ENCODE data around the gene GRM5.
"Not testable (repeated sequence)": the region's sequence is repeated elsewhere in the genome, so short reads cannot be mapped to it uniquely, and the experiment has no call there.

The GRM5 gene

GRCh38 chr11:88972210-88972609, 93.6 kb downstream of the GRM5 start:
- Histone ChIP-seq H3K9me3 (ENCODE audit: control insufficient read depth, insufficient read depth, low read depth, low read length) (no peaks in the 10 kb centered on the region), H3K9ac (ENCODE audit: low read length) (no peak overlapping the region), H3K4me1 (ENCODE audit: control insufficient read depth, insufficient read depth, low read length) (no peaks in the 10 kb centered on the region), H3K4me3 (ENCODE audit: low read depth, low read length) (no peak overlapping the region), H3K27ac (ENCODE audit: low read depth, low read length) (no peak overlapping the region), H3K36me3 (ENCODE audit: control insufficient read depth, insufficient read depth, low read length) (no peaks in the 10 kb centered on the region), H3K27me3 (ENCODE audit: control insufficient read depth, insufficient read depth, low read length) (no peaks in the 10 kb centered on the region)

- not testable (repeated sequence) for H3K27ac ChIP-seq (ENCODE audit: low read depth, low read length); H3K4me3 ChIP-seq (ENCODE audit: low read depth, low read length); H3K9me3 ChIP-seq (ENCODE audit: control insufficient read depth, insufficient read depth, low read depth, low read length); H3K9ac ChIP-seq (ENCODE audit: low read length); H3K36me3 ChIP-seq (ENCODE audit: control insufficient read depth, insufficient read depth, low read length); H3K27me3 ChIP-seq (ENCODE audit: control insufficient read depth, insufficient read depth, low read length); H3K4me1 ChIP-seq (ENCODE audit: control insufficient read depth, insufficient read depth, low read length)
Observed at GRCh38 chr11:88961621-88962020, 104.2 kb downstream of the GRM5 start.

DNA sequence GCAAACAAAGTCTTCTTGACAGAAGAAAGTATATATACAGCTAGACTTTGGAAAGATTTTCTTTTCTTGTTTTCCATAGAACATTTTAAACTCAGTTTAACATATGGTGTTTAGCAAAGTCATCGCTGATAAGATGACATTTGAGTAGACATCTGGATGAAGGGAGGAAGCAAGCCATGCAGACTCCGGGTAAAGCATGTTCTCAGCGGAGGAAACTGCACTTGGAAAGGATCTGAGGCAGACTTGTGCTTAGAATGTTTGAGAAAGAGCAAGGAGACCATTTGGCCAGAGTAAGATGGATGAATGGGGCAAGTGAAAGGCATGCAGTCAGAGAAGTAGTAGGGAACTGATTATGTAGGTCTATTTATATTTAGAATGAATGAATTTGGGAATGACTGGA, 105.9 kb downstream of the GRM5 start:
- H3K9me3 ChIP-seq (ENCODE audit: control insufficient read depth, insufficient read depth, low read depth, low read length); H3K4me3 ChIP-seq (ENCODE audit: low read depth, low read length); H3K36me3 ChIP-seq (ENCODE audit: control insufficient read depth, insufficient read depth, low read length); H3K27ac ChIP-seq (ENCODE audit: low read depth, low read length); H3K4me1 ChIP-seq (ENCODE audit: control insufficient read depth, insufficient read depth, low read length); H3K9ac ChIP-seq (ENCODE audit: low read length); H3K27me3 ChIP-seq (ENCODE audit: control insufficient read depth, insufficient read depth, low read length): not testable (repeated sequence)

GRCh38 chr11:88950975-88951374, 114.8 kb downstream of the GRM5 start:
- Histone ChIP-seq H3K27ac (ENCODE audit: low read depth, low read length) (no peak overlapping the region), H3K9me3 (ENCODE audit: control insufficient read depth, insufficient read depth, low read depth, low read length) (no peaks in the 10 kb centered on the region), H3K36me3 (ENCODE audit: control insufficient read depth, insufficient read depth, low read length) (no peaks in the 10 kb centered on the region), H3K4me3 (ENCODE audit: low read depth, low read length) (no peak overlapping the region), H3K4me1 (ENCODE audit: control insufficient read depth, insufficient read depth, low read length) (no peaks in the 10 kb centered on the region), H3K27me3 (ENCODE audit: control insufficient read depth, insufficient read depth, low read length) (no peaks in the 10 kb centered on the region), H3K9ac (ENCODE audit: low read length) (no peak overlapping the region)

DNA sequence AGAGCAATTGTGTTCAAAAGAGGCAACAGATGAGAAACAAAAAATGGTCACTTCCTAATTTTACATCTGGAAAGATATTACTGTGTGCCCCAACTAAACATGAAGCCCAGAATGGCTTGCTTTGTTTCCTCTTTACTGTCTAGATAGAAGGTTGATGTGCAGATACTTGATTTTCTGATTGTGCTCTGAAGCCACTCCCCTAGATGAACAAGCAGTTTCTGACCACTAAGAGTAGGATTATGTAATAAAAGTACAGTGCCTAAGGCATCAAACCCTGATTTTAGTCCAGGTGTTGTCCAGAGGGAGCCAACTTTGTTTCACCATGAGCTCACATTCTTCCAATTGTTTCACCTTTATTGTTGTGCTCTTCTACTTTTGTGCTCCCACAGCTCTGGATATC, 116.9 kb downstream of the GRM5 start:
- H3K9me3 ChIP-seq (ENCODE audit: control insufficient read depth, insufficient read depth, low read depth, low read length); H3K36me3 ChIP-seq (ENCODE audit: control insufficient read depth, insufficient read depth, low read length); H3K27ac ChIP-seq (ENCODE audit: low read depth, low read length); H3K9ac ChIP-seq (ENCODE audit: low read length); H3K4me1 ChIP-seq (ENCODE audit: control insufficient read depth, insufficient read depth, low read length); H3K4me3 ChIP-seq (ENCODE audit: low read depth, low read length); H3K27me3 ChIP-seq (ENCODE audit: control insufficient read depth, insufficient read depth, low read length): not testable (repeated sequence)

DNA sequence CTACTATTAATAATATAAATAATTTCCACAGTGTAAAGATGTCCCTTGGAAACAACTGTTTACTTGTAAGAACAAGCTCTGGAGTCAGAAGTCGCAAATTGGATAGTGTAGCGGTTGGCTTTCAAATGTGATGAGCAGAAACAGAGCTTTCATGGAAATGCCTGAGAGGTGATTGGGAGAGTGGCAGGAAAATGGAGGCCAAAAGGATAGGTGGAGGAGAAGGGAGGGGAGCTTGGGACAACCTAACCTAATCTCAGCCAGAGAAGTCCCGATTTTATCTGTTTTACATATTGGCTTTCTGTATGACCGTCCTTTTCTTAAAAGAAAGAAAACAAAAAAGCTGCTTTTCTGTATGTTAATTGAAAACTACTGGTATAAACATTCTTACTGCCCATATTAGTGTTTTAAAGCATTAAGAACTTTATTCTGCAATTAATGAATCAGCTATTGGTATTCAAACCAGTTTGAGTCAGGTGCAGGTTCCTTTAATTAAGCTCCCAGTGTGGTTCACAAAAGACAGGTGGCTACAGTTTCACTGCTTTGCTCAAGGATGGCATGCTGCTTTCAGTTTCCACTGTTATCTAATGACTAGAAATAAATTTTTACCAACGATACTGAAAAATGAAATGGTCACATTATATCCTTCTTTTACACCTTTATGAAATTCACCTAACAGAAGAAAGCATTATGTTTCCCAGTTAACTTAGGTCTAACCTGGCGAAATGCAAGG, 117.8 kb downstream of the GRM5 start:
- not testable (repeated sequence) for H3K4me1 ChIP-seq (ENCODE audit: control insufficient read depth, insufficient read depth, low read length); H3K9me3 ChIP-seq (ENCODE audit: control insufficient read depth, insufficient read depth, low read depth, low read length); H3K9ac ChIP-seq (ENCODE audit: low read length); H3K4me3 ChIP-seq (ENCODE audit: low read depth, low read length); H3K27me3 ChIP-seq (ENCODE audit: control insufficient read depth, insufficient read depth, low read length); H3K36me3 ChIP-seq (ENCODE audit: control insufficient read depth, insufficient read depth, low read length); H3K27ac ChIP-seq (ENCODE audit: low read depth, low read length)

- H3K27ac ChIP-seq (ENCODE audit: low read depth, low read length); H3K27me3 ChIP-seq (ENCODE audit: control insufficient read depth, insufficient read depth, low read length); H3K36me3 ChIP-seq (ENCODE audit: control insufficient read depth, insufficient read depth, low read length); H3K9ac ChIP-seq (ENCODE audit: low read length); H3K4me1 ChIP-seq (ENCODE audit: control insufficient read depth, insufficient read depth, low read length); H3K4me3 ChIP-seq (ENCODE audit: low read depth, low read length); H3K9me3 ChIP-seq (ENCODE audit: control insufficient read depth, insufficient read depth, low read depth, low read length): not testable (repeated sequence)
Observed at GRCh38 chr11:88929665-88930064, 136.1 kb downstream of the GRM5 start.

- not testable (repeated sequence) for H3K9ac ChIP-seq (ENCODE audit: low read length); H3K4me1 ChIP-seq (ENCODE audit: control insufficient read depth, insufficient read depth, low read length); H3K36me3 ChIP-seq (ENCODE audit: control insufficient read depth, insufficient read depth, low read length); H3K4me3 ChIP-seq (ENCODE audit: low read depth, low read length); H3K27ac ChIP-seq (ENCODE audit: low read depth, low read length); H3K27me3 ChIP-seq (ENCODE audit: control insufficient read depth, insufficient read depth, low read length); H3K9me3 ChIP-seq (ENCODE audit: control insufficient read depth, insufficient read depth, low read depth, low read length)
Observed at GRCh38 chr11:88917065-88917464, 148.7 kb downstream of the GRM5 start.

DNA sequence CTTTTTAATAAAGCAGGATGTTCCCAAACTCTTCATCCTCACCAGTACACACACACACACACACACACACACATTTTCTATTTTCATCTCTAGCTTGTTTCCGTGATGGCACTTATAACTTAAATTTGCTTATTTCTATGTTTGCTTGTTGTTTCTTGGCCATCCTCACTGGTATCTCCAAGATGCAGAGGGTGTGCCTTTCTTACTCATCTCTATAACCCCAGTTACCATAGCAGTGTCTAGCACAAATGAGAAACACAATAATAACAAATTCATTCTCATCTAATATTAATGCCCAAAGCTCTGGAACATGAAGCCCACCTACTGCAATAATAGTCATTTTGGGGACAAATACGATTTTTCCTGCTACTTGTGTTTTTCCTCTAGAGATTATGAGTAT, 156.3 kb downstream of the GRM5 start:
- Histone ChIP-seq H3K9ac (ENCODE audit: low read length) (no peak overlapping the region), H3K4me3 (ENCODE audit: low read depth, low read length) (no peak overlapping the region), H3K4me1 (ENCODE audit: control insufficient read depth, insufficient read depth, low read length) (no peaks in the 10 kb centered on the region)

DNA sequence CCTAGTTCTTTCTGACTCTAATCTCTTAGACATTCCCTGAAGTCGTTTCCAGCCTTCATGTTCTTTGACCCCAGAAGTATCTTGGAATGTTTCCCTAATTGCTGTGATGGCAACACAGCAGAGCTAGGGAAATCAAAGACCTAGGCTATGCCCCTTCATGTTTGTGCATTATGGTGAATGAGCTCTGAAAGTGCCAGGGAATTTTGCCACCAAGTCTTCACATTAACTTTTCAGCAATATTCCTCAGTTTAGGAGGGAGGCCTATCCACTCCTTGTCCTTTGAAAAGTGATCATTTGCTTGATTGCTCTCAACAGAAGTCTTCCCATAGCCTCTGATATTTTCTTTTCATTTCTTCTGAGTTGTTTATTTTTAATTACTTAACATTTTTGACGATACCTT, 164.3 kb downstream of the GRM5 start:
- H3K27ac ChIP-seq (ENCODE audit: low read depth, low read length); H3K9me3 ChIP-seq (ENCODE audit: control insufficient read depth, insufficient read depth, low read depth, low read length); H3K4me1 ChIP-seq (ENCODE audit: control insufficient read depth, insufficient read depth, low read length): not testable (repeated sequence)

More for the DNA sequence above, 156.3 kb downstream of the GRM5 start:
- Histone ChIP-seq H3K9me3 (ENCODE audit: control insufficient read depth, insufficient read depth, low read depth, low read length) (no peaks in the 10 kb centered on the region), H3K27ac (ENCODE audit: low read depth, low read length) (no peak overlapping the region), H3K36me3 (ENCODE audit: control insufficient read depth, insufficient read depth, low read length) (no peaks in the 10 kb centered on the region), H3K27me3 (ENCODE audit: control insufficient read depth, insufficient read depth, low read length) (no peaks in the 10 kb centered on the region)

DNA sequence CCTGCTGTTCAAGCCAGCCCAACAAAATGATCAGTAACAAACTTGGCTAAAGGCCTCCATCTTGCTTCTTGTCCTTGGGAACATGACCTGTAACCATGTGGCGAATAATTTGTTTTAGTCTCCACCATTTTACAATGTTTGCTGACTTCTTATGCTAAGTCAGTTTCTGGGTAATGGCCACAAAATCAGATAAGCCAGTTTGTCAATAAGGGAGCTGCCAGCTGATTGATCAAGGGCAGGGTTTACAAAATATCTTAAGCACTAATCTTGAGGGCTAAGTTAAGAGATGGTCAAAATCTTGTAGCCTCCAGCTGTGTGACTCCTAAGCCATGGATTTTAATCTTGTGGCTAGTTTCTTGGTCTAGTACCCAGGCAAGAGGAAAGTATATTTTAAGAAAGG, 176.9 kb downstream of the GRM5 start:
- H3K27me3 ChIP-seq (ENCODE audit: control insufficient read depth, insufficient read depth, low read length); H3K36me3 ChIP-seq (ENCODE audit: control insufficient read depth, insufficient read depth, low read length); H3K4me1 ChIP-seq (ENCODE audit: control insufficient read depth, insufficient read depth, low read length); H3K9ac ChIP-seq (ENCODE audit: low read length); H3K4me3 ChIP-seq (ENCODE audit: low read depth, low read length); H3K27ac ChIP-seq (ENCODE audit: low read depth, low read length): not testable (repeated sequence)
- peaks cover 12% of the 10 kb centered on the region; the same call in 1 of the 2 replicates for H3K9me3 ChIP-seq (ENCODE audit: control insufficient read depth, insufficient read depth, low read depth, low read length)

More for the DNA sequence above, 164.3 kb downstream of the GRM5 start:
- H3K9ac ChIP-seq (ENCODE audit: low read length); H3K27me3 ChIP-seq (ENCODE audit: control insufficient read depth, insufficient read depth, low read length); H3K4me3 ChIP-seq (ENCODE audit: low read depth, low read length); H3K36me3 ChIP-seq (ENCODE audit: control insufficient read depth, insufficient read depth, low read length): not testable (repeated sequence)

DNA sequence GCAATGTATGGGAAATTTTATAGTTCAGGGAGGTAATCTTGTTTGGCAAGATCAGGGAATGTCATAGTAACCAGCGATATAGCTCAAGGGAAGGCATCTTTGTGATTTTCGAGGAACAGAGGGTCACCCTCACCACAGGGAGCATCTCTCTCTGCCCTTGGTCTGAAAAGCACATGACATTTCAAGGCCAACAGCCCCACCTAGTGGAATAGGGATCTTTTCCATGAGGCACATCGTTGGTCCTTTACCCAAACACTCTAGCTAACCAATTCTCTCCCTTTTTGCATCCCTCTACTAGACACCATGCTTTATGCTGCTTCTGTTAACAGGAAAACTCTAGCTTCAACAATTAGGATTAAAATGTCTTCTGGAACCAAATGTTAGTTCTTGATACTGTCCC, 179.0 kb downstream of the GRM5 start:
- no peaks in the 10 kb centered on the region for H3K27me3 ChIP-seq (ENCODE audit: control insufficient read depth, insufficient read depth, low read length)
- H3K9ac ChIP-seq (ENCODE audit: low read length), result no peak overlapping the region
- H3K4me3 ChIP-seq (ENCODE audit: low read depth, low read length), result no peak overlapping the region
- H3K36me3 ChIP-seq (ENCODE audit: control insufficient read depth, insufficient read depth, low read length), result no peaks in the 10 kb centered on the region
- no peaks in the 10 kb centered on the region for H3K4me1 ChIP-seq (ENCODE audit: control insufficient read depth, insufficient read depth, low read length)
- peaks cover 11% of the 10 kb centered on the region; the same call in 1 of the 2 replicates for H3K9me3 ChIP-seq (ENCODE audit: control insufficient read depth, insufficient read depth, low read depth, low read length)
- no peak overlapping the region for H3K27ac ChIP-seq (ENCODE audit: low read depth, low read length)
